Measurements from ENCODE around the gene C2orf78.
"Not testable (repeated sequence)": the region's sequence is repeated elsewhere in the genome, so short reads cannot be mapped to it uniquely, and the experiment has no call there.

The C2orf78 gene

DNA sequence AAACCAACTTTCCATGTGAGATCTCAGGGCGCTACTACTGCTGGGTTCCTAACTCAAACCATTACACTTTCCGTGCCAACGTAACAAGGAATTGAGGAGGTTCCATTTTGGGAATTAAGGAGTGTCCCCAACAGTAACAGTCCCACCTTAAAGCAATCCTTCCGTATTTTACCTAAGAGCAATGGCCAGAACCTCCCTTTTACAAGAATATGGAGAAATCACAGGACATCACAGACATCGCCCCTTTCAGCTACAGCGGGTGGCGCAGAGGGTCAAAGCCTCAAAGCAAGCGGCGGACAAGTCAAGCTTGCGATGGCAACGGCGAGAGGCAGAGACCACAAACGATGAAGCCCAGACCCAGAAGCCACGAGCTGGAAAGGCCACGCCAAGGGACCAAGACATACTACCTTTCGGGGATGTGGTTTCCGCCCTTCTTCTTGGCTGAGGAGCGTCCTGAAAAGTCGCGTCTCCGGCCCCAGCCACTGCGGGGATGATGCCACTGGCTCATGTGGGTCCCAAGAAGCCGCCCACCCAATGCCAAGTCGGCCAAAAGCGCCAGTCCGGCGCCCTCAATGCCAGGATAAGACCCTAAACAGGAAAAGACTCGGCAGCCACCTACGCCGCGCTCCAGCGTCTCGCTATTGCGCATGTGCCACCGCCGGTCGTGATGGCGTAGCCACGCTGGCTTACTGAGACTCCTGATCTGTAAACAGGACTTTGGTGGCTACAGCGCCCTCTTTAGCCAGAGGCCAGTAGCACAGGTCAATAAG lies 4.3 kb upstream of the C2orf78 start, which contains the start of gene DUSP11:
Gene DUSP11, minus strand, starts transcription at position 637 of the 770 bp plus-strand sequence. Its CDS starts 129 bp downstream, at position 508.
- Histone ChIP-seq H3K9me3 (ENCODE audit: control insufficient read depth in 2 of 2, low read length in 2 of 2) (no peaks in the 10 kb centered on the region), H3K4me3 (ENCODE audit: low read length in 2 of 2) (peak within 1 kb of the TSS; percentile 96 to 100), H3K36me3 (ENCODE audit: control insufficient read depth in 2 of 2, insufficient read depth in 2 of 2, low read length in 2 of 2) (peaks cover 19 to 21% of the 10 kb centered on the region in 2 donors), H3K9ac (ENCODE audit: low read depth in 1 of 2, low read length in 2 of 2) (peak within 1 kb of the TSS; percentile 92 to 99), H3K27ac (ENCODE audit: low read depth in 2 of 2, low read length in 2 of 2) (peak within 1 kb of the TSS; percentile 78 to 90), H3K4me1 (ENCODE audit: control insufficient read depth in 2 of 2, insufficient read depth in 2 of 2, low read length in 2 of 2) (peaks cover 8 to 9% of the 10 kb centered on the region in 2 donors), H3K27me3 (ENCODE audit: control insufficient read depth in 2 of 2, insufficient read depth in 2 of 2, low read length in 2 of 2) (no peaks in the 10 kb centered on the region)

DNA sequence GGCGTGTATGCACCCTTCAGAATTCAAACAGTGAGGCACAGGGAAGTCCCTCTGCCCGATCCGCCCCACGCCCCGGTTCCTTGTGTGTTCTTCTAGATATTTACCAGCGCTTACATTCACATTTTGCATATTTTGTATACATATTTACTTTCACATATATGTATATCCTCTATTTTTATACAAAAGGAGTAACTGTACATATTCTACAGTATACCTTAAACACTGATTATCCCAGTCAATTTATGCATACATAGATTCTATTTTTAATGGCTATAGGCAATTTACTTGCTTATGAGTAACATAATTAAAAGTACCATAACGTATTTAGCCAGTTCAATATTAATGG lies 3.8 kb upstream of the C2orf78 start:
- Histone ChIP-seq H3K9ac (ENCODE audit: low read depth in 1 of 2, low read length in 2 of 2) (peak overlapping the region; percentile 92 to 99), H3K27ac (ENCODE audit: low read depth in 2 of 2, low read length in 2 of 2) (no peak overlapping the region), H3K4me3 (ENCODE audit: low read length in 2 of 2) (peak overlapping the region; percentile 96 to 100)

DNA sequence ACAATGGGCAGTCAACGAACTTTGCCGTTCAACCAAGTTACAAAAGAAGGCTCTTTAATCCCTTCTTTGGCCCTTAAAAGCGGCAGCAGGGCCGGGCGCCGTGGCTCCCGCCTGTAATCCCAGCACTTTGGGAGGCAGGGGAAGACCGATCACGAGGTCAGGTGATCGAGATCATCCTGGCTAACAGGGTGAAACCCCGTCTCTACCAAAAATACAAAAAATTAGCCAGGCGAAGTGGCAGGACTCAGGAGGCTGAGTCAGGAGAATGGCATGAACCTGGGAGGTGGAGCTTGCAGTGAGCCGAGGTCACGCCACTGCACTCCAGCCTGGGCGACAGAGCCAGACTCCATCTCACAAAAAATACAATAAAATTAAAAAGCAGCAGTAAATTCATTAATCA lies 581 bp upstream of the C2orf78 start:
- H3K36me3 ChIP-seq (ENCODE audit: control insufficient read depth in 2 of 2, insufficient read depth in 2 of 2, low read length in 2 of 2): not testable (repeated sequence)

More for the DNA sequence above, 3.8 kb upstream of the C2orf78 start:
- H3K36me3 ChIP-seq (ENCODE audit: control insufficient read depth in 2 of 2, insufficient read depth in 2 of 2, low read length in 2 of 2): peaks cover 15 to 16% of the 10 kb centered on the region in 2 donors
- H3K27me3 ChIP-seq (ENCODE audit: control insufficient read depth in 2 of 2, insufficient read depth in 2 of 2, low read length in 2 of 2): no peaks in the 10 kb centered on the region
- no peaks in the 10 kb centered on the region for H3K9me3 ChIP-seq (ENCODE audit: control insufficient read depth in 2 of 2, low read length in 2 of 2)
- peaks cover 8 to 9% of the 10 kb centered on the region in 2 donors for H3K4me1 ChIP-seq (ENCODE audit: control insufficient read depth in 2 of 2, insufficient read depth in 2 of 2, low read length in 2 of 2)

DNA sequence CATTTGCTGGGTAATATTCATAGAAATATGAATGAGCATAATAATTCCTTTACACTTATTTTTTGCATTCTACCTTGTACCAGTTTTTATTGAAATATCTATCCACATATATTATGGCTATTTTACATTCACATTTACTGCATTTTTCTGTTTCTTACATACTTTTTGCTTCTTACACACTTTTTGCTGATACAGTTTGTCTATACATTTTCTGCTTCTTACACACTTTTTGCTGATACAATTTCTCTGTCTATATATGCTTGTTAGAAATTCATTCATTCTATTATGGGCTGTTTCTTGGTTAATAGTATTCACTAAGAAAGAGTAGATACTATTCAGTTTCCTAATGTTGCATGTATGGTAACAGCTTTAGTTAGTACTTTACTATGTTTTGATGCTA lies 27.9 kb downstream of the C2orf78 start:
- Histone ChIP-seq H3K36me3 (ENCODE audit: control insufficient read depth in 2 of 2, insufficient read depth in 2 of 2, low read length in 2 of 2) (no peaks in the 10 kb centered on the region), H3K4me1 (ENCODE audit: control insufficient read depth in 2 of 2, insufficient read depth in 2 of 2, low read length in 2 of 2) (no peaks in the 10 kb centered on the region), H3K9ac (ENCODE audit: low read depth in 1 of 2, low read length in 2 of 2) (no peak overlapping the region), H3K9me3 (ENCODE audit: control insufficient read depth in 2 of 2, low read length in 2 of 2) (no peaks in the 10 kb centered on the region), H3K27ac (ENCODE audit: low read depth in 2 of 2, low read length in 2 of 2) (no peak overlapping the region), H3K4me3 (ENCODE audit: low read length in 2 of 2) (no peak overlapping the region), H3K27me3 (ENCODE audit: control insufficient read depth in 2 of 2, insufficient read depth in 2 of 2, low read length in 2 of 2) (no peaks in the 10 kb centered on the region)

More for the DNA sequence above, 581 bp upstream of the C2orf78 start:
- H3K27me3 ChIP-seq (ENCODE audit: control insufficient read depth in 2 of 2, insufficient read depth in 2 of 2, low read length in 2 of 2); H3K4me1 ChIP-seq (ENCODE audit: control insufficient read depth in 2 of 2, insufficient read depth in 2 of 2, low read length in 2 of 2); H3K4me3 ChIP-seq (ENCODE audit: low read length in 2 of 2); H3K27ac ChIP-seq (ENCODE audit: low read depth in 2 of 2, low read length in 2 of 2); H3K9me3 ChIP-seq (ENCODE audit: control insufficient read depth in 2 of 2, low read length in 2 of 2); H3K9ac ChIP-seq (ENCODE audit: low read depth in 1 of 2, low read length in 2 of 2): not testable (repeated sequence)

DNA sequence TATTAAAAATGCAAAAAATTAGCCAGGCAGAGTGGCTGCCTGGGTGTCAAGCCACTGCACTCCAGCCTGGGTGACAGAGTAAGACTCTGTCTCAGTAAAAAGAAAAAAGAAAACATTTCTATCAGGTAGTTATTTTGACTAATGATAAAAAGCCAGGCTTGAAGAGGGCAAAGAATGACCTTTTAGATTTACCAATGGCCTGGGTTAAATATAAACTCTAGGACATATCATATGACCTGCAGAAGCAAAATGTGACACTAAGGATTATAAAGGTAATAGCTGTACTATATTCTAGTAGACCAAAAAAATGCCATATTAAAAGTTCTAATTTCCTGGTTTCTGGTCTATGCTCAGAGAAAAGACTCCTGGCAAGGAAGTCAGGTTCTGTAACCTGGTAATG lies 28.7 kb downstream of the C2orf78 start:
- H3K27ac ChIP-seq (ENCODE audit: low read depth in 2 of 2, low read length in 2 of 2): no peak overlapping the region
- H3K27me3 ChIP-seq (ENCODE audit: control insufficient read depth in 2 of 2, insufficient read depth in 2 of 2, low read length in 2 of 2): no peaks in the 10 kb centered on the region
- no peaks in the 10 kb centered on the region for H3K9me3 ChIP-seq (ENCODE audit: control insufficient read depth in 2 of 2, low read length in 2 of 2)
- H3K9ac ChIP-seq (ENCODE audit: low read depth in 1 of 2, low read length in 2 of 2): no peak overlapping the region
- H3K4me3 ChIP-seq (ENCODE audit: low read length in 2 of 2): no peak overlapping the region
- no peaks in the 10 kb centered on the region for H3K36me3 ChIP-seq (ENCODE audit: control insufficient read depth in 2 of 2, insufficient read depth in 2 of 2, low read length in 2 of 2)
- no peaks in the 10 kb centered on the region for H3K4me1 ChIP-seq (ENCODE audit: control insufficient read depth in 2 of 2, insufficient read depth in 2 of 2, low read length in 2 of 2)

DNA sequence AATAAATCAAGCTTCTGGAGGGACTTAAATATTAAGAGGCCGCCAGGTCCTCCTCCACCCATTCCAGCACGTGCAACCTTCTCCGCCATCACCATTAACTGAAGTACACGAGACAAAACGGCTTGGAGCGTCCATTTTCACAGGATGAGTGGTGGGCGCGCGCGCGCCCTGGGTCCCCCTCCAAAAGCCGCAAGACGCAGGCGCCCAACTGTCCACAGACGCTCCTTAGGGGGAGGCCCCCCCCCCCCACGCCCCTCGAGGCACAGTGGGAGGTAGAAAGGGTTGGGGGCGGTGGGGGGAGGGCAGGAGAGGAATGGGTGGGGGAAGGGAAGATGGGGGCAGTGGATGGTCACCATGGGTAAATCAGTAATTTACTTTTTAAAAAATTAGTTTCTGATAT lies 34.3 kb downstream of the C2orf78 start:
- Histone ChIP-seq H3K4me1 (ENCODE audit: control insufficient read depth in 2 of 2, insufficient read depth in 2 of 2, low read length in 2 of 2) (no peaks in the 10 kb centered on the region), H3K9ac (ENCODE audit: low read depth in 1 of 2, low read length in 2 of 2) (no peak overlapping the region), H3K4me3 (ENCODE audit: low read length in 2 of 2) (no peak overlapping the region), H3K9me3 (ENCODE audit: control insufficient read depth in 2 of 2, low read length in 2 of 2) (no peaks in the 10 kb centered on the region), H3K27me3 (ENCODE audit: control insufficient read depth in 2 of 2, insufficient read depth in 2 of 2, low read length in 2 of 2) (no peaks in the 10 kb centered on the region), H3K36me3 (ENCODE audit: control insufficient read depth in 2 of 2, insufficient read depth in 2 of 2, low read length in 2 of 2) (no peaks in the 10 kb centered on the region), H3K27ac (ENCODE audit: low read depth in 2 of 2, low read length in 2 of 2) (no peak overlapping the region)

DNA sequence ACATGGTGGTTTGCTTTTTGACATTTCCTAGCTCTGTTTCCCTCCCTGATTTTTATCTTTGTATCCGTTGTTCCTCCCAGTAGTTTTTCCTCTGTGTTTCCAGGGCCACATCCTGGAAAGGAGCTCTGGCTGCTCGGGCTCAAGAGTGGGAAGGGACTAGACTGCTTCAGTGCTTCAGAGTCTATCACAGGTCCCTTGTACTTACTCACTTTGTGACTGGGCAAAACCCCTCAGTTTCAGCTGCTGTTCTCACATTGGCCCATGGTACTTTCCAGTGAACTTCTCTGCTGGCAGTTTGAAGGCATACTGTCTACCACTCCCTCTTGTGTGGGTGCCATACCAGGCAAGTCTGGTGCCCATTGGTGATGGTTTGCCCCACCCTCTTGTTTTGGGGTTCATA lies 37.2 kb downstream of the C2orf78 start:
- Histone ChIP-seq H3K9ac (ENCODE audit: low read depth in 1 of 2, low read length in 2 of 2) (no peak overlapping the region), H3K36me3 (ENCODE audit: control insufficient read depth in 2 of 2, insufficient read depth in 2 of 2, low read length in 2 of 2) (no peaks in the 10 kb centered on the region), H3K27ac (ENCODE audit: low read depth in 2 of 2, low read length in 2 of 2) (no peak overlapping the region), H3K4me1 (ENCODE audit: control insufficient read depth in 2 of 2, insufficient read depth in 2 of 2, low read length in 2 of 2) (no peaks in the 10 kb centered on the region), H3K27me3 (ENCODE audit: control insufficient read depth in 2 of 2, insufficient read depth in 2 of 2, low read length in 2 of 2) (no peaks in the 10 kb centered on the region), H3K9me3 (ENCODE audit: control insufficient read depth in 2 of 2, low read length in 2 of 2) (no peaks in the 10 kb centered on the region), H3K4me3 (ENCODE audit: low read length in 2 of 2) (no peak overlapping the region)

DNA sequence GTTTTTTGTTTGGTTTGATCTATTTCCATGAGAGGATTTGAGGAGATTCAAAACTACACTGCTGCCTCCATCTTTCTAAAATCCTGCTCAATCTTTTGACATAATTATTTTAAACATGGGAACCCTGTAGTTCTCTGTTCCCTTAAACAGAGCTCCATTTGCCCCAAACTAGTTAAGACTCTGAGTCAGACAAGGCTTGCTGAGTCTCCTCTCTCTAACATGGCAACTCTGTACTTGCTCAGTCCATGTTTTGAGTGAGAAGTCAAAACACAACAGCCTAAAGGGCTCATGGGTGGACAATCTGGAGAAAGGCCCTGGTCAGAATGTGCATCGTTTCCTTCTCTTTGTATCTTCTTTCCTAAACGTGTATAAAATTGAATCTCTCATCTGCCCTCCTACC lies 37.7 kb downstream of the C2orf78 start:
- Histone ChIP-seq H3K36me3 (ENCODE audit: control insufficient read depth in 2 of 2, insufficient read depth in 2 of 2, low read length in 2 of 2) (no peaks in the 10 kb centered on the region), H3K27me3 (ENCODE audit: control insufficient read depth in 2 of 2, insufficient read depth in 2 of 2, low read length in 2 of 2) (no peaks in the 10 kb centered on the region), H3K4me1 (ENCODE audit: control insufficient read depth in 2 of 2, insufficient read depth in 2 of 2, low read length in 2 of 2) (no peaks in the 10 kb centered on the region), H3K9ac (ENCODE audit: low read depth in 1 of 2, low read length in 2 of 2) (no peak overlapping the region), H3K4me3 (ENCODE audit: low read length in 2 of 2) (no peak overlapping the region), H3K9me3 (ENCODE audit: control insufficient read depth in 2 of 2, low read length in 2 of 2) (no peaks in the 10 kb centered on the region), H3K27ac (ENCODE audit: low read depth in 2 of 2, low read length in 2 of 2) (no peak overlapping the region)

DNA sequence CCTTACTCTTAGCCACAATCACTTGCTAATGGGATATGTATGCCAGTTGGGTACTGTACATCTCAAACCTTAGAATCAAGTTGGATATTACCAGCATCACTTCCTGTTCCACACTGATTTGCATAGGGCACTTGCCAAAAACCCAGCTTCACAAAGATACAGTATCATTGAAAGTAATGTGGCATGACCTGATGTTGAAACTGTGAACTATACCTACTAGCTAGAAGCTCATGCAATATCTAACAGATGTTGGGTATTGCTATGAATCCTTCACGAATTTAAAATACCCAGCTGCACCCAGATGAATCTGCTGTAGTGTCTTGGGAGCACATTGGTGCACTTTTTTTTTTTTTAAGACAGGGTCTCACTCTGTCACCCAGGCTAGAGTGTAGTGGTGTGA lies 38.3 kb downstream of the C2orf78 start:
- Histone ChIP-seq H3K9me3 (ENCODE audit: control insufficient read depth in 2 of 2, low read length in 2 of 2) (no peaks in the 10 kb centered on the region), H3K4me3 (ENCODE audit: low read length in 2 of 2) (no peak overlapping the region), H3K27me3 (ENCODE audit: control insufficient read depth in 2 of 2, insufficient read depth in 2 of 2, low read length in 2 of 2) (no peaks in the 10 kb centered on the region), H3K36me3 (ENCODE audit: control insufficient read depth in 2 of 2, insufficient read depth in 2 of 2, low read length in 2 of 2) (no peaks in the 10 kb centered on the region), H3K4me1 (ENCODE audit: control insufficient read depth in 2 of 2, insufficient read depth in 2 of 2, low read length in 2 of 2) (no peaks in the 10 kb centered on the region), H3K9ac (ENCODE audit: low read depth in 1 of 2, low read length in 2 of 2) (no peak overlapping the region), H3K27ac (ENCODE audit: low read depth in 2 of 2, low read length in 2 of 2) (no peak overlapping the region)

DNA sequence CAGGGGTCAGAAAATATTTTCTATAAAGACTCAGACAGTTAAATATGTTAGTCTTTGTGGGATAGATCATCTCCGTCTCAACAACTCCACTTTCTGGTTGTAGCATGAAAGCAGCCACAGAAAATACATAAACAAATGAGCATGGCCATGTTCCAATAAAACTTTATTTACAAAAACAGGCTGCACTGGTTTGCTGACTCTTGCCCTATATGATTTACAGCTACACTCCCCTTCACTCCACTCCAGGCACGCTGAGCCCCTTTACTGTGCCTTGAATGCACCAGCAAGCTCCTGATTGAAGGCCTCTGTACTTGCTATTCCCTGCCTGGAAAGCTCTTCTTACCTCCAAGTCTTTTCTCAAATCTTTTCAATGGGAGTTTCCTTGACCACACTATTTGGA lies 39.0 kb downstream of the C2orf78 start:
- Histone ChIP-seq H3K4me3 (ENCODE audit: low read length in 2 of 2) (no peak overlapping the region), H3K9me3 (ENCODE audit: control insufficient read depth in 2 of 2, low read length in 2 of 2) (no peaks in the 10 kb centered on the region), H3K4me1 (ENCODE audit: control insufficient read depth in 2 of 2, insufficient read depth in 2 of 2, low read length in 2 of 2) (peaks cover 0 to under 1% of the 10 kb centered on the region in 2 donors), H3K27ac (ENCODE audit: low read depth in 2 of 2, low read length in 2 of 2) (no peak overlapping the region), H3K9ac (ENCODE audit: low read depth in 1 of 2, low read length in 2 of 2) (no peak overlapping the region), H3K27me3 (ENCODE audit: control insufficient read depth in 2 of 2, insufficient read depth in 2 of 2, low read length in 2 of 2) (no peaks in the 10 kb centered on the region), H3K36me3 (ENCODE audit: control insufficient read depth in 2 of 2, insufficient read depth in 2 of 2, low read length in 2 of 2) (no peaks in the 10 kb centered on the region)
